Activated CD4-positive, alpha-beta T cell treated with anti-CD3 and anti-CD28 coated beads for 36 hours (primary cell): Measurements from ENCODE around the gene ARHGAP5. TPM values are rescaled to one million over a fixed set of nuclear protein-coding genes. Genes with fewer than 3 reads are reported as not detected.
A peak's percentile ranks its signal among the peaks of the same experiment; 100 is the strongest.

Experiments used
- ATAC-seq: fragments of 200-7000 bp; cut with Tn5 transposase; one replicate; pipeline ENCODE4 v1.10.0; 2021; ENCODE audit warnings: mild to moderate bottlenecking, moderate library complexity
- CTCF ChIA-PET: fragments of 350-600 bp; sonication (Branson Sonifier 250); formaldehyde crosslinking; loops from one replicate; lab custom pipeline; 2021; ENCODE audit warnings: antibody characterized with exemption; lab: Charles Lee
- POLR2A ChIA-PET: fragments of 350-600 bp; sonication (Branson Sonifier 250); formaldehyde crosslinking; loops from one replicate; lab custom pipeline; 2021; ENCODE audit warnings: antibody characterized with exemption, inconsistent platforms; lab: Charles Lee
- DNase-seq: peaks from one replicate; pipeline ENCODE4 v3.0.0-alpha.2; 2020
- H3K27ac Mint-ChIP-seq: one replicate; pipeline ENCODE4 v1.8.0; 2021; ENCODE audit warnings: mixed read lengths
- H3K27me3 Mint-ChIP-seq: one replicate; pipeline ENCODE4 v1.8.0; 2021; ENCODE audit warnings: mixed read lengths
- H3K36me3 Mint-ChIP-seq: one replicate; pipeline ENCODE4 v1.8.0; 2021; ENCODE audit warnings: low read depth, mixed read lengths
- H3K4me1 Mint-ChIP-seq: one replicate; pipeline ENCODE4 v1.8.0; 2021; ENCODE audit warnings: mixed read lengths
- H3K4me3 Mint-ChIP-seq: one replicate; pipeline ENCODE4 v1.8.0; 2021; ENCODE audit warnings: mild to moderate bottlenecking, moderate library complexity, mixed read lengths
- H3K9me3 Mint-ChIP-seq: one replicate; pipeline ENCODE4 v1.8.0; 2021; ENCODE audit warnings: low read depth, mixed read lengths
- intact Hi-C, 2 experiments: fragments of 100-400 bp; cut with DNase I in 1 of 2; cut with micrococcal nuclease in 1 of 2; formaldehyde crosslinking; loops; one replicate each; pipeline versions ENCODE4 v1.14.2 to v1.15.1; 2022 to 2024; cut with DNase I, micrococcal nuclease
- total RNA-seq, 2 experiments: library from RNA; stranded (reverse); gene quantifications; one replicate each; pipeline ENCODE4 v1.2.3, GENCODE V29; 2021

ARHGAP5 gene
- total RNA-seq, 2 experiments from 2014 or later, result 40.1 to 45.6 TPM

DNA sequence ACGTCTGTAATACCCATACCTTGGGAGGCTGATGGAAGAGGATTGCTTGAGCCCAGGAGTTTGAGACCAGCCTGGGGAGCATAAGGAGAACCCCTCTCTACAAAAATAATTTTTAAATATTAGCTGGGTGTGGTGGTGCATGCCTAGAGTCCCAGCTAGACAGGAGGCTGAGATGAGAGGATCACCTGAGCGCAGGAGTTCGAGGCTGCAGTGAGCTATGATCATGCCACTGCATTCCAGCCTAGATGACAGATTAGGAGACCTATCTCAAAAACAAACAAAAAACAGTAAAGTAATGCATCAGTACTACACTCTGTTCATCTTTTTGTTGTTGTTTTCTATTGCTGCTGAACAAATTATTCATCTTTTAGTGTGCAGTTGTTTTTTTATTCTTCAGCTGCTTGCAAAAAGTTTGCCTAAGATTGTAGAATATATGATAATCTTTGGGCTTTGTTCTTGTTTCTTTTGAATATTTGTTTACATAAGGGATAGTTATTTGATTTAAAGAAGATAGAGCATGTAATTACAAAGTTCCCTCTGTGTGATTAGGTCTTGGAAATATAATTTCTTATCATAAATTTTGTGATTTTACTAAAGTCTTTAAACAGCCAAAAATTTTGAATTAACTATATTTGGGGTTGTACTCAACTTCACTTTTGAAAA is 8.2 kb downstream of the ARHGAP5 start:
- DNase-seq (no peak), ATAC-seq (no peak)
- POLR2A ChIA-PET, result no interaction called here
- intact Hi-C loops, result no loop called here
- no peak overlapping the region for H3K4me3 Mint-ChIP-seq
- no peaks in the 10 kb centered on the region for H3K27me3 Mint-ChIP-seq
- no peaks in the 10 kb centered on the region for H3K9me3 Mint-ChIP-seq
- H3K36me3 Mint-ChIP-seq, result peaks cover 1% of the 10 kb centered on the region
- peaks cover 49% of the 10 kb centered on the region for H3K4me1 Mint-ChIP-seq
- CTCF ChIA-PET, result interaction anchor here (1.0 to 1.5 kb wide), 2 partner anchors 14 to 158 kb away, joined by 3 to 6 read pairs; no protein-coding TSS in a partner anchor
- H3K27ac Mint-ChIP-seq, result no peak overlapping the region

DNA sequence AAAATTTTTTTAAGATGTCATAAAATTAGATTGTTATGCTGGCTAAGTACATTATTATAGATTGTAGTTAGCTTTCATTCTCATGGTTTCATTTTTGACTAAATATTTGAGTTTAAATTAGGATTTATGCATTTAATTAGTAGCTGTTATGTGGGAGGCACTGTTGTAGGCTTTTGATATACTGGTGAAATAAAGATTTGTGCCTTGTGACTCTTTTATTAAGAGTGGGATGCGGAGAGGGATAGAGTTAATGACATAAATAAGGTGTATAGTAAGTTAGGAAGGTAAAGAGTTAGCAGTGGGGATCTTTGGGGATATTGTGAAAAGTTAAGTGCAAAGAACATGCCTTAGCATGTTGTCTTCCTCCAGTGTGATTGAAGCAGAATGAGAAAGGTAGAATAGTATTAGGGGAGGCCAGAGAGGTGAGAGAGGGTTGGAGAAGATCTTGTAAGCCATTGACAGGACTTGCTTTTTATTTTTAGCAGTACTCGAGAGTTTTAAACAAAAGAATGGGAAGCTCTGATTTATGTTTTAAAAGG is 8.8 kb downstream of the ARHGAP5 start:
- ChIA-PET POLR2A (no interaction called here), CTCF (interaction anchor here (1.5 kb wide), 1 partner anchor 159 kb away, joined by 6 read pairs; no protein-coding TSS in a partner anchor)
- H3K36me3 Mint-ChIP-seq, result peaks cover 7% of the 10 kb centered on the region
- no peak overlapping the region for H3K4me3 Mint-ChIP-seq
- H3K27me3 Mint-ChIP-seq, result no peaks in the 10 kb centered on the region
- intact Hi-C loops, result no loop called here
- H3K9me3 Mint-ChIP-seq, result no peaks in the 10 kb centered on the region
- H3K27ac Mint-ChIP-seq, result no peak overlapping the region
- peaks cover 43% of the 10 kb centered on the region for H3K4me1 Mint-ChIP-seq
- no peak for ATAC-seq
- no peak for DNase-seq

DNA sequence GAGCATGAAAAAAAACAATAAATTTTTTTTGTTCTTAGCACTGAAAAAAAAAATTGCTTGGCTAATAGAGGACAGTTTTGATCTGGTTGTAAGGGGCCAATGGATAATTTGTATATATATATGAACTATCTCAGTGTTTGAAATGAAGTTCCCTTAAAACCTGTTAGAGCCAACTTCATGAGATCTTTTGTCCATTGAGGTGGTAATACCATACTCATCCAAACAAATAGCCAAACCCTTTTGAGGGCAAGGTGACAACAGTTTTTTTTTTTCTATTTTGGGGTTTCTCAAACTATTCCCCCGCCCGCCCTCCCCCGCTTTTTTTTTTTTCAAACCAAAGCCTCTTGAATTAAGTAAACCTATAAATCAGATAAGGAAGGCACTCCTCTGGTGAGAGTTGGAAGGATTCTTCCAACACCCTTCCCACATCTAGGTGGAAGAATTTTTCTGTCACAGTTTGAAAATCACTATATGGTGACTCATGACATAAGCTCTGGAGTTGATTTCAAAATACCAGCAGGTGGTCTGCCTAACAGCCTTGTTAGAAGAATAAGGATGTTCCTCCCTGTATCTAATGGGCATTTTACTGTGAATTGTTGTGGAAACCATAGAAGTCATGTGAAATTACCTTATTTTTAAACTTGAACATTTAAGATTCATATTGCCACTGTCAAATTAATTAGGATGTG is 10.2 kb downstream of the ARHGAP5 start:
- H3K4me1 Mint-ChIP-seq, result peaks cover 34% of the 10 kb centered on the region
- ChIA-PET CTCF (interaction anchor here (0.6 kb wide), 1 partner anchor 14 kb away, joined by 3 read pairs; no protein-coding TSS in a partner anchor), POLR2A (interaction anchor here (0.7 kb wide), 1 partner anchor 59 kb away, joined by 3 read pairs; no protein-coding TSS in a partner anchor)
- DNase-seq (no peak), ATAC-seq (no peak)
- intact Hi-C loops, result no loop called here
- no peak overlapping the region for H3K4me3 Mint-ChIP-seq
- no peaks in the 10 kb centered on the region for H3K9me3 Mint-ChIP-seq
- no peak overlapping the region for H3K27ac Mint-ChIP-seq
- no peaks in the 10 kb centered on the region for H3K27me3 Mint-ChIP-seq
- peaks cover 21% of the 10 kb centered on the region for H3K36me3 Mint-ChIP-seq

DNA sequence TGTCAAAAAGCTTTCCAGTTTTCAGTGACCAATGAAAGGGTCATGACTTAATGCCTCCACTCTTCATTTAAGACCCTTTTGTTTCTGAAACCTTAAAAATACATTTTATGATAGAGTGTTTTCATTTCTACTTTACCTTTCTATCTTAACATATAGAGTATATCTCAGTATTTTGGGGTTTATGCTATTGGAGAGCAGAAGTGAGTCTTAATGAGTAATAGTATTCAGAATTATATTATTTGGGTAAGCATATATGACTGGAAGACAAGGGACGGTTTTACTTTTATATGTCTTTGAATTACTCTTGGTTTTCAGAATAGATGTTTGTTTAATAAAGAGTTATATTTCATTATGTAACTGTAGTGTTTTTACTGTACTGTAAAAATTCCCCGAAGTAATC is 10.8 kb downstream of the ARHGAP5 start:
- no peak overlapping the region for H3K4me3 Mint-ChIP-seq
- no peaks in the 10 kb centered on the region for H3K9me3 Mint-ChIP-seq
- no peak for ATAC-seq
- DNase-seq, result no peak
- ChIA-PET POLR2A (interaction anchor here (0.7 kb wide), 1 partner anchor 59 kb away, joined by 3 read pairs; no protein-coding TSS in a partner anchor), CTCF (interaction anchor here (0.6 kb wide), 1 partner anchor 14 kb away, joined by 3 read pairs; no protein-coding TSS in a partner anchor)
- H3K36me3 Mint-ChIP-seq, result peaks cover 27% of the 10 kb centered on the region
- no peaks in the 10 kb centered on the region for H3K27me3 Mint-ChIP-seq
- intact Hi-C loops, result no loop called here
- no peak overlapping the region for H3K27ac Mint-ChIP-seq
- H3K4me1 Mint-ChIP-seq, result peaks cover 29% of the 10 kb centered on the region

DNA sequence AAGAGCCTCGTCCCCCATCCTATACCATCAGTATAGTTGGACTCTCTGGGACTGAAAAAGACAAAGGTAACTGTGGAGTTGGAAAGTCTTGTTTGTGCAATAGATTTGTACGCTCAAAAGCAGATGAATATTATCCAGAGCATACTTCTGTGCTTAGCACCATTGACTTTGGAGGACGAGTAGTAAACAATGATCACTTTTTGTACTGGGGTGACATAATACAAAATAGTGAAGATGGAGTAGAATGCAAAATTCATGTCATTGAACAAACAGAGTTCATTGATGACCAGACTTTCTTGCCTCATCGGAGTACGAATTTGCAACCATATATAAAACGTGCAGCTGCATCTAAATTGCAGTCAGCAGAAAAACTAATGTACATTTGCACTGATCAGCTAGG is 13.6 kb downstream of the ARHGAP5 start:
- Mint-ChIP-seq H3K4me3 (no peak overlapping the region), H3K9me3 (no peaks in the 10 kb centered on the region), H3K36me3 (peaks cover 36% of the 10 kb centered on the region), H3K27me3 (no peaks in the 10 kb centered on the region), H3K27ac (no peak overlapping the region), H3K4me1 (peaks cover 14% of the 10 kb centered on the region)
- ATAC-seq (no peak), DNase-seq (no peak)
- intact Hi-C loops, result no loop called here
- CTCF ChIA-PET, result no interaction called here
- POLR2A ChIA-PET, result no interaction called here

DNA sequence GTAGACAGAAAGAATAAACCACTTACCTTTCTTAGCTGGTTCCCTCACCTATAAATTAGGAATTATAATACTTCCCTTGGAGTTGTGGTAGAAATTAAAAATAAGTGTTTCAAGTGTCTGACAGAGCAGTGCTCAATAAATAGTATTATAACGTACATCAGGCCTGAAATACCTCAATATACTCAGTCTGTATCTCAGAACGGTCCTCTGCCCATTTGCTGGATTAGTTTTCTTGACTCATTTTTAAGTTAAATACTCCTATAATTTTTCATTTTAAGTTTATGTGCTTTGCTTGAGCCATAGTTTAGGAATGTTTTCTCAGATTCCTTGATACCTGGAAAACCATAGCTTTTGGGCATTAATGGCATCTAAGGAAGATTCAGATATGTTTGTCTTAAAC is 22.4 kb downstream of the ARHGAP5 start:
- POLR2A ChIA-PET, result no interaction called here
- CTCF ChIA-PET, result interaction anchor here (1.0 to 1.2 kb wide), 3 partner anchors 11 to 50 kb away, joined by 3 read pairs; no protein-coding TSS in a partner anchor
- no peak for ATAC-seq
- Mint-ChIP-seq H3K9me3 (no peaks in the 10 kb centered on the region), H3K27me3 (no peaks in the 10 kb centered on the region), H3K4me3 (no peak overlapping the region), H3K4me1 (peaks cover 27% of the 10 kb centered on the region), H3K27ac (no peak overlapping the region), H3K36me3 (peaks cover 8% of the 10 kb centered on the region)
- intact Hi-C loops, result no loop called here
- no peak for DNase-seq

DNA sequence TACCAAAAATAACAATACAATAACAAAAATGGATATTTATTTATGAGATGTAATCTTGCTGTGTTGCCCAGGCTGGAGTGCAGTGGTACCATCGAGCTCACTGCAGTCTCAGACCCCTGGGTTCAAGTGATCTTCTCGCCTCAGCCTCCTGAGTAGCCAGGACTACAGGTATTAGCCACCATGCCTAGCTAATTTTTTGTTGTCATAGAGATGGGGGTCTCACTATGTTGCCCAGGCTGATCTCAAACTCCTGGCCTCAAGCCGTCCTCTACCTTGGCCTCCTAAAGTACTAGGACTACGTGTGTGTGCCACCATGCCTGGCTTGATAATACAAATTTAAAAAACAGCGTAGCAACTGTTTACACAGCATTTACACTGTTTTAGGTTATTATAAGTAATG is 23.1 kb downstream of the ARHGAP5 start:
- Mint-ChIP-seq H3K36me3 (peaks cover 7% of the 10 kb centered on the region), H3K4me3 (no peak overlapping the region), H3K27me3 (no peaks in the 10 kb centered on the region), H3K27ac (no peak overlapping the region), H3K9me3 (no peaks in the 10 kb centered on the region), H3K4me1 (peaks cover 27% of the 10 kb centered on the region)
- CTCF ChIA-PET, result interaction anchor here (1.0 to 1.2 kb wide), 3 partner anchors 10 to 50 kb away, joined by 3 read pairs; no protein-coding TSS in a partner anchor
- DNase-seq, result no peak
- no peak for ATAC-seq
- intact Hi-C loops, result no loop called here
- POLR2A ChIA-PET, result no interaction called here

DNA sequence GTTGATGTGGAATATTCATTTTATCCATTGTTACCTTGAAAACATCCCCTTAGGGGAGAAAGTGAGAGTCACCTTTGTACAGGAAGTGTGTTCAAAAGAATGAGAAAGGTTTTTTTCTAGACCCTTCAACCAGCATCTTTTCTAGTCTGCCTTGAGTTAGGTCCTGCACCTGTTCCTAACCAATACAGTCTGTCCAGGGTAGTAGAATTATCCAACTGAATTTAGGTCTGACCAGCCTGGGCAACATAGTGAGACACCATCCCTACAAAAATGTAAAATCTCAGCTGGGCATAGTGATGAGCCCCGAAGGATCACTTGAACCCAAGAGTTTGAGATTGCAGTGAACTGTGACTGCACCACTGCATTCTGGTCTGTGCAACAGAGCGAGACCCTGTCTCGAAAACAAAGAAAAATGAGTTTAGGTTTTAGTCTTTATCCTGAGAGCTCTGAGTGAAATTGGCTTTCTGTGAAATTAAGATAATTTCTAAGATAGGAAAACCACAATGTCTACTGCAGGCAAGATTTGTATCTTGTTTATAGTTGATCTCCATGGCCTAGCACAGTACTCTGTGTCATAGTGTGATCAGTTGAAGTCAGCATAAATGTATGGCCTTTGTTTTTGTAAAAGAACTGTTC is 25.2 kb downstream of the ARHGAP5 start:
- intact Hi-C loops, result loop anchor here (1.0 to 2.0 kb wide), 2 partner anchors 23 kb away; no protein-coding TSS in a partner anchor
- POLR2A ChIA-PET, result interaction anchor here (0.5 kb wide), 1 partner anchor 540 kb away, joined by 8 read pairs; no protein-coding TSS in a partner anchor
- peaks cover 30% of the 10 kb centered on the region for H3K4me1 Mint-ChIP-seq
- no peaks in the 10 kb centered on the region for H3K9me3 Mint-ChIP-seq
- CTCF ChIA-PET, result interaction anchor here (0.6 to 1.0 kb wide), 3 partner anchors 15 to 1931 kb away, joined by 3 read pairs; no protein-coding TSS in a partner anchor
- peaks cover 10% of the 10 kb centered on the region for H3K36me3 Mint-ChIP-seq
- H3K27me3 Mint-ChIP-seq, result no peaks in the 10 kb centered on the region
- ATAC-seq (peak; percentile 93), DNase-seq (peak; percentile 6)
- no peak overlapping the region for H3K4me3 Mint-ChIP-seq
- peak overlapping the region; percentile 78 for H3K27ac Mint-ChIP-seq

DNA sequence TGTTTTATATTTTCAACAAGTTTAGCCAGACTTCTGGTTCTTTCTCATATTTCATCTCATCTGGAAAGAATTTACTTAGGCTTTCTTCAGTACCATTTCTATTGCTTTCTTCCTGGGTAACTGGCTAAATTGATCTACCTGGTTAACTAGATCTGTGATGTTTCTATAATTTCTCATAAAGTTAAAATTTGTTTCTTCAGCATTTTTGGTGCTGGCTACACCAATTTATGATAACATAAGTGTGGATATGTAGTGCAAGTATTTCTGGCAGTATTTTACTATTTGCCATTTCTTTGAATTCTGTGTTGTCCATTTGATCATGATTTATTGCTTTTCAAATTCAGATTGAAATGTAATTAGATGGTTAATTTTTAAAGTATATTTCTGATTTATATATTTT is 25.9 kb downstream of the ARHGAP5 start:
- H3K27ac Mint-ChIP-seq, result no peak overlapping the region
- intact Hi-C loops, result loop anchor here (1.0 to 2.0 kb wide), 2 partner anchors 24 kb away; no protein-coding TSS in a partner anchor
- POLR2A ChIA-PET, result no interaction called here

DNA sequence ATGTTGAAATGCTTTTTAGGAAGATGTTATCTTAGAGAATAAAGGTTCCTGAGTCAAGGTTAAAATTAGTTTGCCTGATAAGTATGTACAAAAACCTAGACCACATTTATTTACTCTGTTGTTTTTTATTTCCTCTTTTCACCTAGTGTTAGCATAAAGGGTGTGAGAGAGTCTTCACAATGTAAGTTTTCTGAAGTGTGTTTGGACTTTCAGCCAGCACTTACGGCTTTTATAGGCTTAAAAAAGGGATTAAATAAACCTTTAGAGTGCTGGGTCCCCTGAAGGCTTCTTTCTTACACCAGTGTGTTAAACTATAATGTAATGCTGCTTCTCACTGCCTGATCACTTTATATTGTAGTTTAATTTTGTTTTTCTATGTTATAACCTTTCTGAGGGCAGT is 27.2 kb downstream of the ARHGAP5 start:
- Mint-ChIP-seq H3K36me3 (peaks cover 10% of the 10 kb centered on the region), H3K4me3 (no peak overlapping the region), H3K27ac (peak overlapping the region; percentile 8), H3K9me3 (no peaks in the 10 kb centered on the region), H3K27me3 (no peaks in the 10 kb centered on the region), H3K4me1 (peaks cover 30% of the 10 kb centered on the region)
- no peak for DNase-seq
- no peak for ATAC-seq
- ChIA-PET POLR2A (no interaction called here), CTCF (no interaction called here)
- intact Hi-C loops, result no loop called here

More for the DNA sequence above, 25.9 kb downstream of the ARHGAP5 start:
- H3K4me3 Mint-ChIP-seq, result no peak overlapping the region
- peaks cover 10% of the 10 kb centered on the region for H3K36me3 Mint-ChIP-seq
- DNase-seq (no peak), ATAC-seq (no peak)
- H3K27me3 Mint-ChIP-seq, result no peaks in the 10 kb centered on the region
- CTCF ChIA-PET, result no interaction called here
- H3K4me1 Mint-ChIP-seq, result peaks cover 30% of the 10 kb centered on the region
- H3K9me3 Mint-ChIP-seq, result no peaks in the 10 kb centered on the region

DNA sequence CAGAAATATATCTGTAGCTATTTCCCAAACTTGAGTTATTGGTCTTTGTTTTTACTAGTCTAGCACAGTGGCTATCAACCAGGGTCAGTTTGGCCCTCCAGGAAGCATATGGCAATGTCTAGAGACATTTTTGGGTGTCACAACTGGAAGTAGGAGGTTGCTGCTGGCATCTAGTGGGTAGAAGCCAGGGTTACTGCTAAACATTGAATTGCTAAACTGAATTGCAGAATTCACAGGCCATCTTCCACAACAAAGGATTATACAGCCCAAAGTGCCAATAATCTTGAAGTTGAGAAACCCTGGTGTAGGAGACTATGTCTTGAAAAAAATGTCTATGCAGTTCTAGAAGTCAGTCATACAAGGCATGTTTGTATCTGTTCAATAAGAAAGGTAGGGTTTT is 27.7 kb downstream of the ARHGAP5 start:
- intact Hi-C loops, result no loop called here
- peak overlapping the region; percentile 8 for H3K27ac Mint-ChIP-seq

More for the DNA sequence above, 27.7 kb downstream of the ARHGAP5 start:
- Mint-ChIP-seq H3K36me3 (peaks cover 11% of the 10 kb centered on the region), H3K4me3 (no peak overlapping the region), H3K9me3 (no peaks in the 10 kb centered on the region), H3K4me1 (peaks cover 30% of the 10 kb centered on the region), H3K27me3 (no peaks in the 10 kb centered on the region)
- CTCF ChIA-PET, result interaction anchor here (0.7 kb wide), 1 partner anchor 42 kb away, joined by 3 read pairs; no protein-coding TSS in a partner anchor
- no peak for DNase-seq
- ATAC-seq, result no peak
- POLR2A ChIA-PET, result no interaction called here
